Renal pelvis (tissue), 4 donors: ENCODE measurements around the gene ARHGAP6. TPM values are rescaled to one million over a fixed set of nuclear protein-coding genes. Genes with fewer than 3 reads are reported as not detected.

Experiments used
- DNase-seq: peaks from one replicate; pipeline ENCODE4 v3.0.0-alpha.2; 2013
- polyA plus RNA-seq, 3 donors: library from polyadenylated mRNA; unstranded; fragments of 120-200 nt; gene quantifications; one replicate each; pipeline ENCODE4 v1.2.1, GENCODE V29; 2013; ENCODE audit not compliant: insufficient read length in 3 of 3

The ARHGAP6 gene
- polyA plus RNA-seq, 3 donors = 13.4 to 16.6 (median 14.8) TPM

- no peak for DNase-seq
Measured at GRCh38 chrX:11464836-11465463, 200.8 kb downstream of the ARHGAP6 start.

DNA sequence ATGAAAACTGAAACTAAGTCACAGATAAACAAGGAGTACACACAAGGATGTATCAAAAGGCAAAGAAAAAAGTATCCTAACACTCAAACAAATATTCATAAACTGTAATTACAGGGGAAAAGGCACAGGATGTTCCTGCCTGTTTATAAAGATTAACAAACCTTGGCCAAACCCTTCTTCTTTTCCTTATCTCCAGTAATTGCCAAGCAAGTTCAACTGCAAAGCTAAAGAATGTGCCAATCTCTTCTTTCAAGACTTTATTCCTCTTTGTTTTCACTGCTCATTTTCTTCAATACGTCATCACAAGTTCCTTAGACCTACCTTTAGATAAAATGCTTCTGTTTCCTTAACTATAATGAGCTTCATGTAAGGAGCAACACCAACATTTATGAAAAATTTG is 201.3 kb downstream of the ARHGAP6 start:
- no peak for DNase-seq

DNA sequence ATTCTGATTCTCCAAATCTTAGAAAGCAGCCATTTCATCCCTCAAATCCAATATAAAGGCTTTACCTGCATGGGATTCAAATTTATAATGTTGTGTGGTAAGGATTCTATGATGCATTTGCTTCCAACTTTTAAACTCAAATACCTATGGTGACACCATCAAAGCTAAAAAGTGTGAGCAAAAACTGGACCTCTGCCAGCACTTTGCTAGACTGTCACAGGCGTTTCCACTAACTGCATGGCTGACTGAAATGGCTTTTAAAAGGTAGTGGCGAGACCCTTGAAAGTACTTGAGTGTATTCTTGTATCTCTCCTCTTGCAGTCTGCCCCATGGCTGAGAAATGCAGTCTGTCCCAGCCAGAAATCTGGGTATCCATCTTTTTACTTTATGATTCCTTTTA is 203.1 kb downstream of the ARHGAP6 start:
- no peak for DNase-seq

DNA sequence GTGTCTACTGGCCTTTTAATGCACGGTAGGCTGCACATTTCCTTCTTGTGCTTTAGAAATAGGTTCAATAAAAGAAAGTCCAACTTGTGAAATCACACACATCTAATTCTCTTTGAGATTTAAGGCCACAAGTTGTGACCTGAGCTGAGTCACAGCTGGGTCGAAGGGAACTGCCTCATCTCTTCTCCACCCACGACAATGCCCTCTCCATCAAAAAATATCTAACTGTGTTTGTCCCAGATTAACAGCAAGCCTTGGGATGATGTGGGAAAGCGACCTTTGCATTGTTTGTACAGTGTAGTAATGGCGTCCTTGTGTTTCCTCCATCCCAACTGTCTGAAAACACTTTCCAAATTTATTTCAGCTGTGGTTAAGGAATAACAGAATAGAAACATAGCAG is 203.6 kb downstream of the ARHGAP6 start:
- no peak for DNase-seq

DNA sequence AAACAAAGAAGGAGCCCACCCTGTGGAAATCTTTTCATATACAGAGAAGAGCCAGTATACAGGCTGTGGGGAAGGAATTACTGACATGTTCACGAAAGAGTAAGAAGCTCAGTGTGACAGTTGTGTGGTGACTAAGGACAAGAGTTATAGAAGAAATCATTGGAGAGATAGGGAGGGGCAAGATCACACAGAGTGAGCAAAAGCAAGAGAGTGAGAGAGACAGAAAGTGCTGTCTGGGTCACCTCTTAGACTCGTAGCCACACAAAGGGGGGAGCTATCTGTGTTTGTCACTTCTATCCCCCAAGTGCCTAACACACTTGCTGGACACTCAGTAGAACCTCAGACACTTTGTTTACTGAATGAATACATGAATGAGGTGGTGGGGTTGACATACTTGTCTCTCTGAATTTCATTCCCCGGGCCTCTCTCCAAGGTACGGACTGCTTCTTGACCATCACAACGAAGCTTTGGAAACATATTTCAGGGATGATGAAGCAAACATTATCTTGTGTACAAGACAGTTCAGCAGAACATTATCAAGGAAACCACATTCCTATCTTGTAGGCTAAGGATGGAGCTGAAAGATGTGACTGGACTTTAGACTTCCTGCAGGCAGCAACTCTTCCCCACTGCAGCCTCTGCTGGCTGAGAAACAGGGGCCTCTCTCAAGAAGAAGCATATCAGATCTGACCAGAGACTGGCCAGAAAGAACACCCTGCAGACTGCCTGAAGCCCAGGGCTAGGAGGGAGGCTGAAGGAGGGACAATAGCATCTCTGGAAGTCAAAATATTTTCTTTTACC is 204.3 kb downstream of the ARHGAP6 start:
- no peak for DNase-seq

GRCh38 chrX:11460347-11460746 is 205.4 kb downstream of the ARHGAP6 start:
- DNase-seq = no peak

DNA sequence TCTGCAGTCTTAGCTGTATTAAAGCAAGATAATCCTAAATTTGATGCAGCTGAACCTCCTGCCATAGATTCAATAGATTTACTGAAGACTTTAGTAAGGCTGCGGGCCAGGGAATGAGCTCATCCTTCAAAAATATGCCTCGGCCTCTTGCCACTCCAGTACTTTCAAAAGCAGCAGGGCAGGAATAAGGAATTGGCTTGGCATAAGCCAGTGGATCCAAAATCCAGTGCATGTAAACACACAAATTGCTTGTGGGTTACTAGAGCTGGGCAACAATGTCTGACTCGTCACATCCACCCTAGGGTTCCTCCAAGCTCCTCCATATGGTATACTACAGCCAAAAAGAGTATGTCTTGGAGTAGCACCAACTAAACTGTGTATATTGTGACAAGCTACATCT is 207.6 kb downstream of the ARHGAP6 start:
- no peak for DNase-seq

DNA sequence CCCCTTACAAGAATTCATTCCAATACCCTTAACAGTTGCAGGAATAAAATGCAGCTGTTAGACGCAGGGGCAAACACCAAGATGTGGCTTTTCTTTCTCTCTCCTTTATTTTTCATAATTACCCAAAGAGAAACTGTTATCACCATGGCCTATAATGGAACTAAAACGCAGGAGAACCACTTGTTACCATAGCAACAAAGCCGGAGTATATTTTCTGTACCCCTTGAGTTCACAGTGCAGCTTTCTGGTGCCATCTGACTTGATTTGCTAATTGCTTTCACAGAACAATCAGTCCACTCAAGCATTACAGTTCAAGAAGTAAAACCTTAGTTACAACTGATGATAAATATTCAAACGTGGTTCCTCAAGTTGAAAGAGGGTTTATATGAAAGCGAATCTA is 214.6 kb downstream of the ARHGAP6 start:
- no peak for DNase-seq

DNA sequence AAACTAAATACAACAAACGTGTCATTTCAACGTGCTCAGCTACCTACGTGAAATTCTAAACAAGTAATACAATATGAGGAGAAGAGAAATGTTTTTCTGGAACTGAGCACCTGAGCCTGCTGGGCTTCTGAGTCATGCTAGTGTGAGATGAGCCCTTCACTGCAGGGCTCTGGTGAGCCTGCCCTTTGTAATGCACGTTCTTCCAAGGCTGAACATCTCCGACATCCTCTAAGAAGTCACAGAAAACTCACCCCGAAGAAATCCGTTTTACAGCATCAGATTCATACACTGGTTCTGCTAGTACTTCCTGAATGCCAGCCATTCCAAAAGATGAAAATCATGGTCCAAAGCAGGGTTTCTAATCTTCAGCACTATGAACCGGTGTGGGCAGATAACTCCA is 215.4 kb downstream of the ARHGAP6 start:
- DNase-seq = no peak

GRCh38 chrX:11449613-11450012 is 216.1 kb downstream of the ARHGAP6 start:
- no peak for DNase-seq

DNA sequence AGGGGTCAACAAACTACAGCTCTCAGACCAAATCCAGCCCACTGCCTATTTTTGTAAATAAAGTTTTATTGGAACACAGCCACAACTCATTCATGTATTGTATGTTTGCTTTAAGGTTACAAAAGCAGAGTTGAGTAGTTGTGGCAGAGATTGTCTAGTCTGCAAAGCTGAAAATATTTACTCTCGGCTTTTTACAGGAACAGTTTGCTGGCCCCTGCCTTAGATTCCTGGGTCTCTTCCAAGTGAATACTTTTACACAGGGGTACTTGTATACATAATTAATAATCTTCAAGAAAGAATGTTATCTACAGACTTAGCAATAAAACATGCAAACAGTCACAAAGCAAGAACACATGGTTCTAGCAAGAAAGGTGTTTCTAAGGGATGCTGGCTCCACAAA is 218.3 kb downstream of the ARHGAP6 start:
- no peak for DNase-seq

GRCh38 chrX:11446949-11447348 is 218.8 kb downstream of the ARHGAP6 start:
- DNase-seq = no peak

DNA sequence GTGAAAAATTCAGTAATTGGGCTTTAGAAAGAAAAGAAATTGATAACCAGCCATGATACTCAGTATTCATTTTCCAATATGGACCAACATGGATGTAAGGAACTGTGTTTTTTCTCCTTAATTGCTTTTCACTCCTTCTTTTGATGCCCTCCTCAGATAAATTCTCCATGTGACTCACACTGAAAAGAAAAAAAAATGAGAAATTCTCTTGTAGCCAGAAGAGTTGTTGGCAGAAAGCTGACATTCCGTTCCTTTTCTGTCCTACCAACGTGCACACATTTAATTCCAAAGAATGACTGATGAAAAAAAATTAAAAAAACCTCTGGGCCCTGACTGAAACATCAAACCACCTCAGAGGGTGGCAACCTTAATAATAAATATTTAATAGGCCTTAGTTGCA is 219.4 kb downstream of the ARHGAP6 start:
- DNase-seq = no peak

- DNase-seq = no peak
Measured at GRCh38 chrX:11445540-11445939, 220.2 kb downstream of the ARHGAP6 start.

DNA sequence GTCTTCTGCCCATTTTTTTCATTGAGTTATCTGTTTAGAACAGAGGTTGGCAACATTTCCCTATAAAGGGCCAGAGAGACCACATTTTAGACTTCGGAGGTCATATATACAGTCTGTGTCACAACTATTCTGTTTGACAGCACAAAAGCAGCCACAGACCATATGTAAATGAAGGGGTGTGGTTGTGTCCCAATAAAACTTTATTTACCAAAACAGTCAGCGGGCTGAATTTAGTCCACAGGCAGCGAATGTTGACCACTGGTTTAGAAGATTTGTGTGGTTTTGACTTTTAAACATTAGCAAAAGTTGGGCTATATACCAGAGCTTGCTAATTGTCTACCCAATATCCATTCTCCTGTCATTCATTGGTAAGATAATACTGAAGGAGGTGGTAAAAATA is 221.7 kb downstream of the ARHGAP6 start:
- DNase-seq = no peak

DNA sequence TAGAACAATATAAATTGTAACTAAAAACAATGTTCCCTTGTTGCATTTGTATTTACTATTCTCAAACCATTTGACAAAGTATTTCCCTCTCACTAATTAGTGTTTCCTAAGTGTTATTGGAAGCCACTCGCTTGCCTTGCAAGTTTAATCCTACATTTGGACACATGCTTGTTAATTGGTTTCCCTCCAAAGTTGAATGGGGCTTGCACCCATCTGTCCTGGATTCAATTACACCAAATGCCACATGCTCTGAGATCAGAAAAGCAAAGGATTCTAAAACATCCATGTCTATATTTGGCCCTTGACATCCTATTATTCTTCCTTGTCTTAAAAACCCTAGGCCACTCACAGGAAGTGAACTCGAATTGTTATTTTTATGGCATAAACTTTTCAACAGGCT is 225.9 kb downstream of the ARHGAP6 start:
- DNase-seq = no peak

- DNase-seq = no peak
Measured at GRCh38 chrX:11438767-11439166, 227.0 kb downstream of the ARHGAP6 start.

GRCh38 chrX:11438380-11438723 is 227.4 kb downstream of the ARHGAP6 start:
- no peak for DNase-seq

DNA sequence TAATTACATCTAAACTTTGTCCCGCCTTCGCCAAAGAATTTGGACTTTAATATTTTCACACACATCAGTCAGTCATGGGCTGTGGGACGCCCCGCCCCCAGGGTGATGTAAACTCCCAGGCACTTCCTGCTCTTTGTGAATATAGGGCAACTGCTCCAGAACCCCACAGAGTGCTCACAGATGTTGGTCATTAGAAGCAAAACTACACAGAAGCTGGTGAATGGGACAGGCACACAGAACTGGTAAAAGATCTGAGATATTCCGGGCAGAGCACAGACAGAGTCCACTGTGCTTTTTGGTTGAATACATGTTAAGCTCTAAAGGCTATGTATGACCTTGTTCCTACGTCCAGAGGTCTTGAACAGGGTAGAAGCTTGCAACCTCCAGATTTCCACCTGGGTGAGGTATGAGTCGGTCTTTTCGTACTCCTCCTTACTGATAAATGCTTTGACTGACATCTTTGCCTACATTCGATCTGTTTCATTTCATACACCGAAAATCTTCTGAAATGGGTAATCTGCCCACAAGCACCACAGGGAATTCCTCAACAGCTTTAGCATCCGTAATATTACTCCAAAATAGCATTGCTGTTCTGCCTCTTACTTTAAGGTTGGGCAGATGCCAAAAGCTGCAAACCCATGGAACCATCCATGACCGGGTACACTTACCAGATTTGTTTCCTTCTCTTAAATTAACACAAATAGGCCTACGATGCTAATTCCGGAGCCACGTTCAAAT is 227.9 kb downstream of the ARHGAP6 start:
- DNase-seq = no peak

DNA sequence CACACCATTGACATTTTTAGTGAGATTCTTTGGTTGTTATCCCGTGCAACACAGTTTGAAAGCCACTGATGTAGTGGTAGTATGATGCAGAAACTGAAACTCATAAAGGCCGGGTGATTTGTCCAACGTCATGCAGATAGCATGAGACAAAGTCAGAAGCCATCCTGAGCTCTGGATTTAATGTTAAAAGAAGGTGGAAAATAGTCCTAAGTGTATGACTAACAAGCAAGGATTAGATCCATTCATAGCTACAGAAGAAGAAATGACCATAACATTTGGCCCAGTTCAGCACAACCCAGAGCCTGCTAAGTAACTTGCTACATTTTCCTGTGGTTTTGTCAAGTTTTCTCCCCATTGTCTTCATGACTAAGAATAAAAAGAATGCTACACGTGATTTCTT is 230.2 kb downstream of the ARHGAP6 start:
- no peak for DNase-seq

- no peak for DNase-seq
Measured at GRCh38 chrX:11434607-11435006, 231.1 kb downstream of the ARHGAP6 start.

GRCh38 chrX:11431786-11432185 is 233.9 kb downstream of the ARHGAP6 start:
- DNase-seq = no peak

DNA sequence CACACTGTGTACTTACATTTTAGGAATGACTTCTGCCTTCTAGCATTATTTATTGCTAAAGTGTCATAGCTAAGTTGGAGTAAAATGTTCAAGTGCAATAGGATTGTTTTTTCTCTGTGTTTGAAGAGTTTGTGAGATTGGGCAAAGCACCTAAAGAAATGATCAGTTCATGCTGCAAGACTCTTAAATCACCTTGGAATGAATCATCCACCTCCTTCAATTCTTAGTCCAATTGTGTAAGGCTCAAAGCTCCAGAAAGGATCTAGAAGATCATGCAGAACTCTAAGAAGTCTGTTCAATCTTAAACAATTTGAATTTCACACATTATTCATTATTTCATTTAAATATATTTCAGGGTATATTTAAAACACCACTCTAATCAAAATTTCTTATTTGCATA is 235.4 kb downstream of the ARHGAP6 start:
- no peak for DNase-seq
